ENCODE data around the gene KIF3A. TPM values are rescaled to one million over a fixed set of nuclear protein-coding genes. Genes with fewer than 3 reads are reported as not detected.

KIF3A gene
- total RNA-seq, 1 donor from 2014 or later: 25.4 TPM

- H3K27me3 Mint-ChIP-seq (ENCODE audit: low read depth, unreplicated experiment): no peaks in the 10 kb centered on the region
- no peak overlapping the region for H3K27ac ChIP-seq (ENCODE audit: low read depth, low read length)
- H4K20me1 ChIP-seq (ENCODE audit: insufficient read depth, low read length): no peaks in the 10 kb centered on the region
- TF ChIP-seq CTCF (IDR thresholded peaks at IDR 0.05; ENCODE audit: insufficient read depth, low read depth, low read length): no peak
- TF ChIP-seq EZH2 (IDR thresholded peaks at IDR 0.05; ENCODE audit: insufficient read depth, low read length): no peak
- H3K27me3 ChIP-seq (ENCODE audit: insufficient read depth, low read length): peaks cover 2% of the 10 kb centered on the region
- peaks cover 3% of the 10 kb centered on the region for H3K9me3 Mint-ChIP-seq (ENCODE audit: unreplicated experiment)
- H3K27ac Mint-ChIP-seq (ENCODE audit: unreplicated experiment): no peak overlapping the region
- H3K79me2 ChIP-seq (ENCODE audit: insufficient read depth, low read length): no peaks in the 10 kb centered on the region
- H3K36me3 ChIP-seq (ENCODE audit: insufficient read depth, low read length): peaks cover 7% of the 10 kb centered on the region
- H3K36me3 Mint-ChIP-seq (ENCODE audit: low read depth, unreplicated experiment): peaks cover 10% of the 10 kb centered on the region
- H2AFZ ChIP-seq (ENCODE audit: low read depth, low read length): no peak overlapping the region
- H3K9me3 ChIP-seq (ENCODE audit: insufficient read depth, low read depth, low read length): no peaks in the 10 kb centered on the region
- no peak for FAIRE-seq
- H3K4me2 ChIP-seq (ENCODE audit: low read length): no peak overlapping the region
- H3K4me3 Mint-ChIP-seq (ENCODE audit: unreplicated experiment): no peak overlapping the region
- no peak for DNase-seq (ENCODE audit: low read depth)
- H3K9ac ChIP-seq (ENCODE audit: low read length): no peak overlapping the region
- H3K4me3 ChIP-seq (ENCODE audit: insufficient read depth, low read depth, low read length): no peak overlapping the region
- no peaks in the 10 kb centered on the region for H3K4me1 Mint-ChIP-seq (ENCODE audit: low read depth, unreplicated experiment)
- no peaks in the 10 kb centered on the region for H3K4me1 ChIP-seq (ENCODE audit: insufficient read depth, low read length)
Measured at GRCh38 chr5:132646583-132647266, 90.6 kb downstream of the KIF3A start.

- Histone ChIP-seq H3K9ac (ENCODE audit: low read length) (no peak overlapping the region), H3K4me3 (ENCODE audit: insufficient read depth, low read depth, low read length) (no peak overlapping the region), H3K79me2 (ENCODE audit: insufficient read depth, low read length) (no peaks in the 10 kb centered on the region), H3K4me2 (ENCODE audit: low read length) (no peak overlapping the region), H3K4me1 (ENCODE audit: insufficient read depth, low read length) (no peaks in the 10 kb centered on the region), H3K27ac (ENCODE audit: low read depth, low read length) (no peak overlapping the region), H2AFZ (ENCODE audit: low read depth, low read length) (no peak overlapping the region), H3K36me3 (ENCODE audit: insufficient read depth, low read length) (peaks cover 16% of the 10 kb centered on the region), H4K20me1 (ENCODE audit: insufficient read depth, low read length) (no peaks in the 10 kb centered on the region), H3K9me3 (ENCODE audit: insufficient read depth, low read depth, low read length) (no peaks in the 10 kb centered on the region), H3K27me3 (ENCODE audit: insufficient read depth, low read length) (peaks cover 2% of the 10 kb centered on the region)
- TF ChIP-seq EZH2 (IDR thresholded peaks at IDR 0.05; ENCODE audit: insufficient read depth, low read length) (no peak), CTCF (IDR thresholded peaks at IDR 0.05; ENCODE audit: insufficient read depth, low read depth, low read length) (no peak)
- Mint-ChIP-seq H3K27ac (ENCODE audit: unreplicated experiment) (no peak overlapping the region), H3K36me3 (ENCODE audit: low read depth, unreplicated experiment) (peaks cover 10% of the 10 kb centered on the region), H3K4me1 (ENCODE audit: low read depth, unreplicated experiment) (peaks cover 1% of the 10 kb centered on the region), H3K27me3 (ENCODE audit: low read depth, unreplicated experiment) (no peaks in the 10 kb centered on the region), H3K4me3 (ENCODE audit: unreplicated experiment) (no peak overlapping the region), H3K9me3 (ENCODE audit: unreplicated experiment) (peaks cover 3% of the 10 kb centered on the region)
- FAIRE-seq (no peak), DNase-seq (ENCODE audit: low read depth) (no peak)
Measured at GRCh38 chr5:132644177-132644576, 93.2 kb downstream of the KIF3A start.

Other genes starting within 250 kb of the KIF3A start
- gene IRF1, start 246.8 kb downstream of the KIF3A start, total RNA-seq: 39.7 and 42.5 TPM in 2 replicates
- gene IL5, start 194.0 kb downstream of the KIF3A start, total RNA-seq: not detected in 2 replicates
- 26.1 and 26.8 TPM in 2 replicates for gene RAD50, start 180.6 kb downstream of the KIF3A start, total RNA-seq
- gene IL13, start 79.4 kb downstream of the KIF3A start, total RNA-seq: not detected in 2 replicates
- gene IL4, start 63.6 kb downstream of the KIF3A start, total RNA-seq: not detected in 2 replicates
- gene CCNI2, start 9.9 kb upstream of the KIF3A start, total RNA-seq: 0.16 and 0.24 TPM in 2 replicates
- gene SEPTIN8, start 39.7 kb upstream of the KIF3A start, total RNA-seq: 97.5 and 106 TPM in 2 replicates
- 0.10 and 0.20 TPM in 2 replicates for gene SOWAHA, start 75.8 kb upstream of the KIF3A start, total RNA-seq
- gene SHROOM1, start 93.1 kb upstream of the KIF3A start, total RNA-seq: 5.0 TPM in 2 replicates
- gene GDF9, start 128.9 kb upstream of the KIF3A start, total RNA-seq: 0.34 and 0.46 TPM in 2 replicates
- gene UQCRQ, start 129.1 kb upstream of the KIF3A start, total RNA-seq: 382 and 409 TPM in 2 replicates
- gene LEAP2, start 136.1 kb upstream of the KIF3A start, total RNA-seq: 0.27 and 0.31 TPM in 2 replicates
- gene AFF4, start 226.1 kb upstream of the KIF3A start, total RNA-seq: 154 and 163 TPM in 2 replicates

All from astrocyte (in vitro differentiated cells and primary cell).